ENCODE measurements around the gene YIPF4. TPM values are rescaled to one million over a fixed set of nuclear protein-coding genes. Genes with fewer than 3 reads are reported as not detected.
"Not testable (repeated sequence)": the region's sequence is repeated elsewhere in the genome, so short reads cannot be mapped to it uniquely, and the experiment has no call there.

Gene YIPF4
- total RNA-seq, 1 donor from 2014 or later: 70.1 TPM

- TF ChIP-seq CTCF (IDR thresholded peaks at IDR 0.05; ENCODE audit: borderline replicate concordance): no peak
- intact Hi-C loops (cut with micrococcal nuclease): no loop called here
- no peak for DNase-seq
- H3K27ac ChIP-seq (replicated peaks): no peak overlapping the region
- no peak overlapping the region for H3K4me3 ChIP-seq
- no peaks in the 10 kb centered on the region for H3K27me3 ChIP-seq (ENCODE audit: low read depth)
- H3K9me3 ChIP-seq (replicated peaks): no peaks in the 10 kb centered on the region
- no peaks in the 10 kb centered on the region for H3K4me1 ChIP-seq
- H3K36me3 ChIP-seq: peaks cover 41% of the 10 kb centered on the region
Observed at GRCh38 chr2:32310577-32310976, 32.9 kb downstream of the YIPF4 start.

- no peak overlapping the region for H3K4me3 ChIP-seq
- H3K4me1 ChIP-seq: no peaks in the 10 kb centered on the region
- no peak for DNase-seq
- no peaks in the 10 kb centered on the region for H3K27me3 ChIP-seq (ENCODE audit: low read depth)
- TF ChIP-seq CTCF (IDR thresholded peaks at IDR 0.05; ENCODE audit: borderline replicate concordance): no peak
- no peak overlapping the region for H3K27ac ChIP-seq (replicated peaks)
- H3K9me3 ChIP-seq (replicated peaks): no peaks in the 10 kb centered on the region
- intact Hi-C loops (cut with micrococcal nuclease): no loop called here
- peaks cover 16% of the 10 kb centered on the region for H3K36me3 ChIP-seq
Observed at GRCh38 chr2:32314886-32315285, 37.2 kb downstream of the YIPF4 start.

GRCh38 chr2:32328679-32329078 is 51.0 kb downstream of the YIPF4 start:
- H3K36me3 ChIP-seq; H3K27ac ChIP-seq (replicated peaks); intact Hi-C loops (cut with micrococcal nuclease); H3K27me3 ChIP-seq (ENCODE audit: low read depth); H3K9me3 ChIP-seq (replicated peaks); H3K4me3 ChIP-seq; DNase-seq; H3K4me1 ChIP-seq: not testable (repeated sequence)

GRCh38 chr2:32329180-32329980 is 51.7 kb downstream of the YIPF4 start:
- H3K27ac ChIP-seq (replicated peaks); H3K36me3 ChIP-seq; DNase-seq; H3K4me3 ChIP-seq; intact Hi-C loops (cut with micrococcal nuclease); H3K27me3 ChIP-seq (ENCODE audit: low read depth); H3K4me1 ChIP-seq; H3K9me3 ChIP-seq (replicated peaks): not testable (repeated sequence)

- Histone ChIP-seq H3K36me3 (peaks cover 9% of the 10 kb centered on the region), H3K27me3 (ENCODE audit: low read depth) (no peaks in the 10 kb centered on the region), H3K4me1 (peaks cover 7% of the 10 kb centered on the region), H3K4me3 (no peak overlapping the region), H3K9me3 (replicated peaks) (no peaks in the 10 kb centered on the region), H3K27ac (replicated peaks) (no peak overlapping the region)
- TF ChIP-seq CTCF (IDR thresholded peaks at IDR 0.05; ENCODE audit: borderline replicate concordance): no peak
- no peak for DNase-seq
- intact Hi-C loops (cut with micrococcal nuclease): no loop called here
Observed at GRCh38 chr2:32330136-32330535, 52.4 kb downstream of the YIPF4 start.

GRCh38 chr2:32342801-32343200 is 65.1 kb downstream of the YIPF4 start:
- DNase-seq: no peak
- TF ChIP-seq CTCF (IDR thresholded peaks at IDR 0.05; ENCODE audit: borderline replicate concordance): no peak
- intact Hi-C loops (cut with micrococcal nuclease): no loop called here
- no peaks in the 10 kb centered on the region for H3K36me3 ChIP-seq
- H3K9me3 ChIP-seq (replicated peaks): no peaks in the 10 kb centered on the region
- peak overlapping the region; percentile 50 for H3K4me3 ChIP-seq
- H3K27ac ChIP-seq (replicated peaks): no peak overlapping the region
- H3K27me3 ChIP-seq (ENCODE audit: low read depth): no peaks in the 10 kb centered on the region
- no peaks in the 10 kb centered on the region for H3K4me1 ChIP-seq

- H3K27me3 ChIP-seq (ENCODE audit: low read depth); DNase-seq; H3K36me3 ChIP-seq; intact Hi-C loops (cut with micrococcal nuclease); H3K9me3 ChIP-seq (replicated peaks); H3K4me3 ChIP-seq; H3K27ac ChIP-seq (replicated peaks); H3K4me1 ChIP-seq: not testable (repeated sequence)
Observed at GRCh38 chr2:32350797-32351196, 73.1 kb downstream of the YIPF4 start.

Data from left ventricle myocardium inferior (tissue), 1 donor.